Stomach (tissue), 9 donors: ENCODE results near the gene MUSK. TPM values are rescaled to one million over a fixed set of nuclear protein-coding genes. Genes with fewer than 3 reads are reported as not detected.

Experiments
- DNase-seq, 2 donors: peaks; one replicate each; pipeline versions ENCODE4 v3.0.0 to v3.0.0-alpha.2; 2013 to 2019
- H3K27ac ChIP-seq, 5 donors: fragments of 200-600 bp in 4 of 5; sonication (generic) in 4 of 5; one replicate each; pipeline ENCODE4 v1.5.1; 2013 to 2019; ENCODE audit warnings: mild to moderate bottlenecking in 1 of 5, moderate library complexity in 1 of 5
- H3K27me3 ChIP-seq, 3 donors: fragments of 200-600 bp; sonication (generic); one replicate each; pipeline ENCODE4 v1.5.1; 2017 to 2019; ENCODE audit warnings: mixed run types in 1 of 3
- H3K36me3 ChIP-seq, 4 donors: fragments of 200-600 bp; sonication (generic); 1 replicate in 3 of 4; 2 replicates in 1 of 4; pipeline ENCODE4 v1.5.1; 2016 to 2019
- H3K4me1 ChIP-seq, 4 donors: fragments of 200-600 bp; sonication (generic); one replicate each; pipeline ENCODE4 v1.5.1; 2016 to 2019
- H3K4me3 ChIP-seq, 4 donors: fragments of 200-600 bp; sonication (generic) in 3 of 4; one replicate each; pipeline ENCODE4 v1.5.1; 2016 to 2019; ENCODE audit warnings: mild to moderate bottlenecking in 1 of 4
- H3K9me3 ChIP-seq, 4 donors: fragments of 200-600 bp; sonication (generic); one replicate each; pipeline ENCODE4 v1.5.1; 2016 to 2019
- EP300 ChIP-seq: sonication (generic); formaldehyde crosslinking; IDR thresholded peaks from one replicate; pipeline ENCODE4 v1.6.1; 2017; ENCODE audit warnings: antibody characterized with exemption
- POLR2A ChIP-seq, 4 donors: fragments of 450-650 bp; IDR thresholded peaks; one replicate each; pipeline ENCODE4 v1.6.1; 2016; ENCODE audit warnings: antibody characterized with exemption in 4 of 4, control low read depth in 2 of 4, mild to moderate bottlenecking in 1 of 4, moderate library complexity in 1 of 4
- POLR2AphosphoS5 ChIP-seq, 3 donors: sonication (generic); formaldehyde crosslinking; IDR thresholded peaks; one replicate each; pipeline ENCODE4 v1.6.1; 2016; ENCODE audit warnings: antibody characterized with exemption in 3 of 3
- WGBS, 5 donors: extraction: QIAGEN DNeasy Blood & Tissue Kit in 3 of 5; methylation state at CpG; one replicate each; pipeline versions ENCODE4 v1.1.5 to v1.1.7; 2013 to 2018; 5-methylcytosine and 5-hydroxymethylcytosine counted together
- intact Hi-C: fragments of 100-400 bp; cut with DNase I; formaldehyde crosslinking; loops from one replicate; pipeline ENCODE4 v1.15.1; 2023; ENCODE audit warnings: low total_unique reads
- polyA plus RNA-seq, 3 donors: library from polyadenylated mRNA; stranded (reverse); fragments of 200-250 nt; gene quantifications; one replicate each; pipeline ENCODE4 v1.2.3, GENCODE V29; 2013
- small RNA-seq, 4 donors: library from RNA; depleted of rRNA; stranded (forward); fragments of <200 nt; gene quantifications; one replicate each; pipeline ENCODE3, GENCODE V24; 2016
- total RNA-seq, 5 donors: library from RNA; depleted of rRNA; stranded (reverse); fragments of >200 nt; gene quantifications; one replicate each; pipeline versions ENCODE4 v1.1.0 to v1.2.3, GENCODE V29; 2014 to 2016
- TF ChIP-seq, protein P1 (sequence below), 7 experiments: fragments of 450-650 bp in 4 of 7; fragments of 200-600 bp in 3 of 7; sonication (generic) in 3 of 7; IDR thresholded peaks; one replicate each; pipeline ENCODE4 v1.5.1; 2016 to 2019; ENCODE audit warnings: antibody characterized with exemption in 7 of 7, control low read depth in 2 of 7, mild to moderate bottlenecking in 1 of 7
- donor health status: healthy with polysubstance abuse.
- donor health status: Bipolar disorder and iron deficiency.
- donor health status: healthy.

The MUSK gene
- total and polyA plus RNA-seq, 8 donors: 0.23 to 20.4 (median 3.0) TPM

DNA sequence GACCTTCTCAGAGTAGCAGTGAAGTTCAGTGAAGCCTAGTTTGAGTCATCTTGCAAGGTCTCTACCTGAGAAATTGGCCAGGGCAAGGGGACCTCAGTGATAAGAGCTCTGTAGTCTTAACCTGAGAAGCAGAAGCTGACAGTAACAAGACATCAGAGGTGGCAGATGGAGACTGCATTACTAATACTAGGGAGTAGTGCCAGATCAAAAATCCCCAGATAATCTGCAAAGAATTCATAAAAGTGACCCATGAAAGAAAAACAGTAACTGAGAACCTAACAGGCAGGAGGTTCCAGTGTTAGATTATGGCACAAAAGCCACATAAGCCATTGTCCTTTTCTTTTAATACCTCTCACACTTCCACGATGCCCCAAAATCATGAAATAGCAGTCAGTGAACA lies 175.5 kb downstream of the MUSK start:
- 85 to 93% (median 86%) methylated on average over 1 of the region's 1 CpG for WGBS, 5 donors
- intact Hi-C loops: no loop called here
- TF ChIP-seq EP300: no peak
- TF ChIP-seq POLR2A (IDR thresholded peaks at IDR 0.05): no peak
- TF ChIP-seq POLR2AphosphoS5 (IDR thresholded peaks at IDR 0.05): no peak
- TF ChIP-seq, protein P1, sequence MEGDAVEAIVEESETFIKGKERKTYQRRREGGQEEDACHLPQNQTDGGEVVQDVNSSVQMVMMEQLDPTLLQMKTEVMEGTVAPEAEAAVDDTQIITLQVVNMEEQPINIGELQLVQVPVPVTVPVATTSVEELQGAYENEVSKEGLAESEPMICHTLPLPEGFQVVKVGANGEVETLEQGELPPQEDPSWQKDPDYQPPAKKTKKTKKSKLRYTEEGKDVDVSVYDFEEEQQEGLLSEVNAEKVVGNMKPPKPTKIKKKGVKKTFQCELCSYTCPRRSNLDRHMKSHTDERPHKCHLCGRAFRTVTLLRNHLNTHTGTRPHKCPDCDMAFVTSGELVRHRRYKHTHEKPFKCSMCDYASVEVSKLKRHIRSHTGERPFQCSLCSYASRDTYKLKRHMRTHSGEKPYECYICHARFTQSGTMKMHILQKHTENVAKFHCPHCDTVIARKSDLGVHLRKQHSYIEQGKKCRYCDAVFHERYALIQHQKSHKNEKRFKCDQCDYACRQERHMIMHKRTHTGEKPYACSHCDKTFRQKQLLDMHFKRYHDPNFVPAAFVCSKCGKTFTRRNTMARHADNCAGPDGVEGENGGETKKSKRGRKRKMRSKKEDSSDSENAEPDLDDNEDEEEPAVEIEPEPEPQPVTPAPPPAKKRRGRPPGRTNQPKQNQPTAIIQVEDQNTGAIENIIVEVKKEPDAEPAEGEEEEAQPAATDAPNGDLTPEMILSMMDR (IDR thresholded peaks at IDR 0.05): no peak
- Histone ChIP-seq H3K4me3 (no peak overlapping the region), H3K4me1 (no peaks in the 10 kb centered on the region), H3K36me3 (no peaks in the 10 kb centered on the region), H3K27me3 (no peaks in the 10 kb centered on the region), H3K9me3 (no peaks in the 10 kb centered on the region), H3K27ac (no peak overlapping the region)
- DNase-seq: no peak

GRCh38 chr9:110846215-110846614 lies 177.6 kb downstream of the MUSK start:
- 90 to 96% (median 92%) methylated on average over 2 of the region's 2 CpGs for WGBS, 5 donors

DNA sequence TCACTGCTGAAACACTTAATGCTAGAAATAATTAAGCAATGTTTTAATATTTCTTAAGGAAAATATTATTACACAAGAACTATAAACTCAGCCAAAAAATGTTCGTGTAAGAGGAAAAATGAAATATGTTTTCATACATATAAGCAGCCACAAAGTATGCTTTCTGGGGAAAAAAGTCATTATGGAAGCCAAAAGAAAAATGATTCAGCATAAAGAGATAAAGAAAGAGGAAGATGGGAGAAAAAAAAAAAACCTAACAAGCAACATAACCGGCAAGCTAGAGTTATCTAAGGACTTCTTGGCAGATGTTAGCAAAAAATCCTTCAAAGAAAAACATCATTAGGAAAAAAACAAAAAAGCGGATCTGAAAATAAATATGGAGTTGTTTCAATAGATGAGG lies 179.1 kb downstream of the MUSK start:
- H3K4me3 ChIP-seq: no peak overlapping the region

More at GRCh38 chr9:110846215-110846614, 177.6 kb downstream of the MUSK start:
- Histone ChIP-seq H3K4me1 (no peaks in the 10 kb centered on the region), H3K27ac (no peak overlapping the region), H3K27me3 (no peaks in the 10 kb centered on the region), H3K9me3 (no peaks in the 10 kb centered on the region), H3K36me3 (no peaks in the 10 kb centered on the region), H3K4me3 (no peak overlapping the region)
- DNase-seq: no peak
- intact Hi-C loops: no loop called here
- TF ChIP-seq, protein P1 (IDR thresholded peaks at IDR 0.05): no peak
- no peak for TF ChIP-seq EP300

GRCh38 chr9:110850401-110851135 lies 182.0 kb downstream of the MUSK start:
- DNase-seq: no peak
- Histone ChIP-seq H3K4me3 (no peak overlapping the region), H3K27me3 (no peaks in the 10 kb centered on the region), H3K4me1 (no peaks in the 10 kb centered on the region), H3K9me3 (peaks cover 0 to 9% (median 6%) of the 10 kb centered on the region in 4 donors), H3K27ac (no peak overlapping the region), H3K36me3 (no peaks in the 10 kb centered on the region)
- 71 to 88% (median 83%) methylated on average over 6 of the region's 6 CpGs for WGBS, 5 donors
- TF ChIP-seq POLR2AphosphoS5 (IDR thresholded peaks at IDR 0.05): no peak
- TF ChIP-seq POLR2A (IDR thresholded peaks at IDR 0.05): no peak
- no peak for TF ChIP-seq EP300
- TF ChIP-seq, protein P1 (IDR thresholded peaks at IDR 0.05): no peak
- intact Hi-C loops: no loop called here

More for the DNA sequence above, 179.1 kb downstream of the MUSK start:
- intact Hi-C loops: no loop called here
- Histone ChIP-seq H3K27ac (no peak overlapping the region), H3K36me3 (no peaks in the 10 kb centered on the region), H3K9me3 (no peaks in the 10 kb centered on the region), H3K4me1 (no peaks in the 10 kb centered on the region), H3K27me3 (no peaks in the 10 kb centered on the region)
- no peak for TF ChIP-seq POLR2A (IDR thresholded peaks at IDR 0.05)
- TF ChIP-seq, protein P1 (IDR thresholded peaks at IDR 0.05): no peak
- WGBS, 5 donors: 32 to 67% (median 46%) methylated on average over 3 of the region's 3 CpGs
- peak in 1 of 2 donors; percentile 39 for DNase-seq

Small RNAs within 50 kb of the gene (small RNA-seq; reads per million reads assigned to genes)
- gene AL513328.1: 0 reads per million in 4 donors

Other genes starting within 250 kb of the MUSK start
- 10 to 100 TPM in 3 of 5 donors, 1 to 10 TPM in 2; 7.0 to 64.4 (median 12.6) TPM for gene SVEP1, start 89.0 kb upstream of the MUSK start, total RNA-seq
- gene SVEP1, start 89.0 kb upstream of the MUSK start, polyA plus RNA-seq: under 1 TPM; 0.43 to 0.92 (median 0.87) TPM